Activated CD4-positive, CD25-positive, alpha-beta regulatory T cell treated with anti-CD3 and anti-CD28 coated beads, Interleukin-2, amount 50 U/mL, for 24 hours (primary cell): ENCODE measurements around the gene KIF2A.

ENCODE experiments used
- ATAC-seq, 2 donors: fragments of 150-1000 bp; cut with Tn5 transposase; one replicate each; pipeline ENCODE4 v1.10.0; 2021; ENCODE audit warnings: mild to moderate bottlenecking in 1 of 2, moderate library complexity in 1 of 2

KIF2A gene

GRCh38 chr5:62296998-62297397 lies 9.0 kb upstream of the KIF2A start:
- peak in 1 of 2 donors; percentile 41 for ATAC-seq

GRCh38 chr5:62298118-62298517 lies 7.9 kb upstream of the KIF2A start:
- no peak for ATAC-seq

- ATAC-seq: no peak
Measured at GRCh38 chr5:62299101-62299500, 6.9 kb upstream of the KIF2A start.

- ATAC-seq: peak; percentile 53
Measured at GRCh38 chr5:62299600-62299999, 6.4 kb upstream of the KIF2A start.

- ATAC-seq: peak; percentile 27 to 36
Measured at GRCh38 chr5:62305358-62305714, 670 bp upstream of the KIF2A start.

- peak; percentile 21 to 24 for ATAC-seq
Measured at GRCh38 chr5:62306323-62306895, 403 bp downstream of the KIF2A start.

GRCh38 chr5:62306896-62307689 lies 1.1 kb downstream of the KIF2A start:
- ATAC-seq: no peak

- ATAC-seq: no peak
Measured at GRCh38 chr5:62308439-62308838, 2.4 kb downstream of the KIF2A start.

GRCh38 chr5:62309107-62309506 lies 3.1 kb downstream of the KIF2A start:
- no peak for ATAC-seq

- ATAC-seq: no peak
Measured at GRCh38 chr5:62310426-62311143, 4.6 kb downstream of the KIF2A start.

- ATAC-seq: no peak
Measured at GRCh38 chr5:62312036-62312435, 6.0 kb downstream of the KIF2A start.

- no peak for ATAC-seq
Measured at GRCh38 chr5:62312674-62313073, 6.7 kb downstream of the KIF2A start.

GRCh38 chr5:62314213-62314830 lies 8.3 kb downstream of the KIF2A start:
- no peak for ATAC-seq

- ATAC-seq: peak in 1 of 2 donors; percentile 33
Measured at GRCh38 chr5:62315376-62316175, 9.6 kb downstream of the KIF2A start.

GRCh38 chr5:62316176-62316502 lies 10.1 kb downstream of the KIF2A start:
- no peak for ATAC-seq

- ATAC-seq: no peak
Measured at GRCh38 chr5:62317810-62318209, 11.8 kb downstream of the KIF2A start.

- ATAC-seq: no peak
Measured at GRCh38 chr5:62322484-62322883, 16.5 kb downstream of the KIF2A start.

GRCh38 chr5:62326302-62326701 lies 20.3 kb downstream of the KIF2A start:
- no peak for ATAC-seq

- ATAC-seq: no peak
Measured at GRCh38 chr5:62326702-62327101, 20.7 kb downstream of the KIF2A start.

GRCh38 chr5:62327138-62328053 lies 21.4 kb downstream of the KIF2A start:
- ATAC-seq: no peak

GRCh38 chr5:62328772-62329491 lies 22.9 kb downstream of the KIF2A start:
- no peak for ATAC-seq
